HG02852 (cell line): ENCODE measurements around the gene CARMIL1.
"Not testable (repeated sequence)": the region's sequence is repeated elsewhere in the genome, so short reads cannot be mapped to it uniquely, and the experiment has no call there.

Source experiments
- ATAC-seq: cut with Tn5 transposase; IDR thresholded peaks from one replicate; pipeline ENCODE4 v1.9.1; 2021; ENCODE audit warnings: mild to moderate bottlenecking, moderate library complexity; ENCODE audit not compliant: unreplicated experiment

Gene CARMIL1

DNA sequence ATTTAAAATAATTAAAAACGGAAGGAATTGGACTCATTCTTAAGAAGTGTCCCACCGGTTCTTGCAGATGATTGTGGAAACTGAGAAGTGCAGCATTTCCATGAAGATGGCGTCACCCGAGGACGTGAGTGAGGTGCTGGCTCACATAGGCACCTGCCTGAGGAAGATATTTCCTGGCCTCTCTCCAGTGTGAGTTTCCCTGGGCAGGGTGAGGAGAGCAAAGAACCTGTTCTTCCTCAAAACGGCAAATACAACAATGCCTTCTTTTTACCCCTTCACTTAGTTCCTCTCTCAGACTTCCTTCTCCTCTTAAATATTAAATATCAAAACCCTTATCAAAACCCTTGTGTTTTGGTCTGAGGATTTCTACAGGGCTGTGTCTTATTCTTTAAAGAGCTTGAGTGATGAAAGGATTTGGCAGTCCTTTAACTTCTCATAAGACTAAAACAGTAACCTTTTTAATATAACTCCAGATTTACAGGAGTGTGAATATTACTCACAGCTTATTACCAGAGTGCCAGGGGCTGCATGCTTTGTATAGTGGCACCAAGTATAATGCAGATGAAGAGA, 156.3 kb downstream of the CARMIL1 start:
- no peak for ATAC-seq

DNA sequence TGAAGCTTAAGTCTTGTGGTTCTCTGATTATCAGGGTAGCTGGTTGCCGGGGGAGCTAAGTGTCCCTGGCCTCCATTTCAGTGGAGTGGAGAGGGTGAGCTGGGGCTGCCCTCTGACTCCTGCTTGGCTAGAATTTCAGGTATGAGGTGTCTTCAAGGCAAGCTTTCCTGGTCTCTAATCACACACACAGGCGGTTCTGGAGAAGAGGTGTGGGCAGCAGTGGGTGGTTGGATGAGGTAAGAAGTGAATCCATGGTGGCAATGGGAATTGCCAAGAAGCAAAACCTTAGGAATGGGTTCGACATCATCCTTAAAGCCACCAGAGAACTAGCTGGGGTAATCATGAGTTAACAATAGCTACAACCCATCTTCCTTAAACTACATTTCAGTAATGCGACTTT, 157.6 kb downstream of the CARMIL1 start:
- no peak for ATAC-seq

DNA sequence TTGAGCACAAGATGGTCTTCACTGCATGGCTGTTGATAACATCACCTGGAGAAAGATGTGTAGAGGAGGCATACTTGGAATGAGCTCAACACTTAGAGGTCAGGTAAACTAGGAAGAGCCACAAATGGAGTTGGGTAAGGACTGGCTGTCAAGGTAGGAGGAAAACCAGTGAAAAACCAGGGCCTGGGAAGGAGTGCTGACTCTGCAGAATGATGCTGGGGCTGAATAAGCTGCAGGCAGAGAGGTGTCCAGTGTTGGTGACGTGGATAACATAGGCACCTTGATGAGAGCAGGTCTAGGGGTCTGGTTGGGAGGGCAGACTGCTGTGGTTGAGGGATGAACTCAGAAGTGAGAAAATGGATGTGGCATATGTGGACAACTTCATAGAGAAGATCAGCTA, 160.2 kb downstream of the CARMIL1 start:
- ATAC-seq, result no peak

DNA sequence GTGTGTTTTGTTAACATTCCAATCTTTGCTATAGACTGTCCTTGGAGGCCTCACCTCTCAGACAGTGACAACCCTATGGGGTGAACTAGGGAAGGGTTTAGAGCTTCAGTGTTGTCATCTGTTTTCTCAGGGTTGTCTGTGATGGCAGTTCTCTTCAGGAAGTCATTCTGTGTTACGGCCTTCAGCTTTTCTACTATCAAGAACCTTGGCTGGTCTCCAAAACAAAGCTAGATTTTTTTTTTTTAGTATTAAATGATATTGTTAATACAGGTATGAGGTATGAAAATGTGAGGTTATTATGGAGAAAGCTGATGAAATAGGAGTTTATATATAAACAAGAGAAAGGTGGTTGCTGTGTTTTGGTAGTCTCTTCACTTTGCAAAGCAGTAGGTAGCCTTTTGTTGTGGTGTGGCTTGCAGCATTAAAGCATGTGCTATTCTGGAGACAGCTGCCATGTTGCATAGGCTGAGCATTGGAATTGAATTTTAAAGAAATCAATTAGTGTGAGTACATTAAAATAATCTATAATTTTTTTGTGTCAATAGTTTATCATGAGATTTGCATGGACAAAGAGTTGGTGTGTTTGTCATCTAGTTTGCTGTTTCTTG, 162.6 kb downstream of the CARMIL1 start:
- ATAC-seq, result no peak

DNA sequence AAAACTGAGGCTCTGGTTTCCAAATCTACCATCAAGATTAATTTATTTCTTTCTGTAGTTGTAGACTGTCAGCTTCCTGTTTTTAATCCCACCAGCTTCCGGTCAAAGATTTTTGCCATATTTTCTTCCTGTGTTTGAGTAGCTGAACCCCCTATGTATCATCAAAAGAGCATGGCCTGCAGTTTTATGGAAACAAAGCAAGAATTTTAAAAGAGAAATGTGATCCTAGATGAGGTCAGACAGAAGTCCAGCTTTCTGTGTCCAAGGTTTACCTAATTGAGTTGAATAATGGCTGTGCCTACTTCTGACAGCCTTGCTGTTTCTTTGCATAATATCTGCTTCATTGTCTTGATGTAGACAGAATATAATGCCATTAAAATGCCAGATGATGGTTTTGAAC, 163.7 kb downstream of the CARMIL1 start:
- no peak for ATAC-seq

DNA sequence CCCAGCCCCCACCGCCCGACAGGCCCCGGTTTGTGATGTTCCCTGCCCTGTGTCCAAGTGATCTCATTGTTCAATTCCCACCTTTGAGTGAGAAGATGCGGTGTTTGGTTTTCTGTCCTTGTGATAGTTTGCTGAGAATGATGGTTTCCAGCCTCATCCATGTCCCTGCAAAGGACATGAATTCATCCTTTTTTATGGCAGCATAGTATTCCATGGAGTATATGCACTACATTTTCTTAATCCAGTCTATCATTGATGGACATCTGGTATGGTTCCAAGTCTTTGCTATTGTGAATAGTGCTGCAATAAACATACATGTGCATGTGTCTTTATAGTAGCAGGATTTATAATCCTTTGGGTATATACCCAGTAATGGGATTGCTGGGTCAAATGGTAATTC, 165.3 kb downstream of the CARMIL1 start:
- not testable (repeated sequence) for ATAC-seq

DNA sequence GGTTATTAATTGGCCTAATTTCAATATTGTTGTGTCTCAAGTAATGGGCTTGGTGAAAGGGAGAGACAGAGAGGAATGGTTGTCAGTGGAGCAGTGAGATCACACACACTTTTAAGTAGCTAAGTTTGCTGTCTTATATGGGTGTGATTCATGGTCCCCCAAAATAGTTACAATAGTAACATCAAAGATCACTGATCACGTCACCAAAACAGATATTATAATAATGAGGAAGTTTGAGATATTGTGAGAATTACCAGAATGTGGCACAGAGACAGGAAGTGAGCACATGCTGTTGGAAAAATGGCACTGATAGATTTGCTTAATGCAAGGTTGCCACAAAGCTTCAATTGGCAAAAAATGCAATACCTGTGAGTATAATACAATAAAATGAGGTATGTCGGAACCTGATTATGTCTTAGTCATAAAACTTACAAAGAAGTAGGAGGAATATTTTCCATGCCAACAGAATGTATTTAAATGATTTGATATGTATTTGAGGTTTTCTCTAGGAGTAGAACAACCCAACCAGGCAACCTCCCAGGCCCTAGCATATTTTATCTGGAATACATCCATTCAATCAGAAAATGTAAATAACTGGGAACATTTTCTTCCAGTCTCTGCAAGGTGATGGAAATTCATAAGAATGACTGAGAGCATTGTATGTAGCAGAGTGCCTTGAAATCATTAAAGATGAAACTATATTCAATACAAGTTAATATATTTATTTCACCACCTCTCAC, 167.8 kb downstream of the CARMIL1 start:
- no peak for ATAC-seq

DNA sequence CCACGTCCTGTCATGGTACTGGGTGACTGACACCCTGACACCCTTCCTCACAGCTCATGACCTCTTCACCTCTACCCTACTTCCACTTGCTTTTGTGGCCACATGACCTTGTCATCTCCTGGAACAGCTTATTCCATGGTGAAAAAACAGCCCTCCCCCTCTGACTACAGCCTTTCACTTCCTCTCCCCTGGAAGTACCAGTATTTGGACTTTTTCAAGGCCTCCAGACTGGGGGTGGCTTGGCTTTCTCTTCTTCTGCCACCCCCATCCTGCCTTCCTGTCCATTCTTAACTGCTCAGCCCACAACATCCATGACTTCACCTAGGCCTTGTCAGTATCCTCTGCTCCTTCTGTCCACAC, 168.4 kb downstream of the CARMIL1 start:
- no peak for ATAC-seq

DNA sequence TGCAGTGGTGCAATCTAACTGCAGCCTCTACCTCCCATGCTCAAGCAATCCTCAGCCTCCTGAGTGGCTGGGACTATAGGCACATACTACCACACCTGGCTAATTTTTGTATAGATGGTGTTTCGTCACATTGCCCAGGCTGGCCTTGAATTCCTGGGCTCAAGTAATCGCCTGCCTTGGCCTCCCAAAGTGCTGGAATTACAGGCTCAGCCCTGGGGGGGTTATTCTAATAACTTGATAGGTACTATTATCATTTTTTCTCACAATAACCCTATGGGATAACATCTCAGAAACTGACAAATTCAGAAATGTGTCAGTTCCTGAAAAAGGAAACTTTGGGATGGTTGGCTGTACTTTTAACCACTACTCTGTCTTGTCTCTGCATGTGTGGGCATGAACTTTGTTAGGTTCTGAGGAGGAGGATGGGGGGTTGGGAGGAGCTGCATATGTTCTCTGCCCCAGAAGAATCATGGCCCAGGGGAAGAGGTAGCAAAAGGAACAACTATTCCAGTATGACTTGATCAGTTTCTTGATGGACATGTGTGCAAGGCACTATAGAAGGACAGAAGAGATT, 169.9 kb downstream of the CARMIL1 start:
- ATAC-seq, result no peak

DNA sequence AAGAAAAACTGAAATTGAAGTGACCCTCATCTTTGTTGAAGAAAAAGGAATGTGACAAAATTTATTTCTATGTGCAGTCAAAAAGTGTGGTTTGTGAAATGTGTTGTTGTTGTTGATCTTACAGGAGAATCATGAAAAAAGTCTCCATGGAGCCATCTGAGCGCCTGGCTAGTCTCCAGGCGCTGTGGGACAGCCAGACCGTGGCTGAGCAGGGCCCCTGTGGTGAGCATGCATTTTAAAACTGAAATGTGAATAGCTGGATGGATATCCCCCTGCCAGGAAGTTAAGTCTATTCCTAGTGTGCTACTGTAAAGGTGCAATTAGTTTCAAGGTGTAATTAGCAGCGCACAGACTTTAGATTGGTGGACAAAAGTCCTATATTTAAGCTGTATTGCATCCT, 170.6 kb downstream of the CARMIL1 start:
- no peak for ATAC-seq

DNA sequence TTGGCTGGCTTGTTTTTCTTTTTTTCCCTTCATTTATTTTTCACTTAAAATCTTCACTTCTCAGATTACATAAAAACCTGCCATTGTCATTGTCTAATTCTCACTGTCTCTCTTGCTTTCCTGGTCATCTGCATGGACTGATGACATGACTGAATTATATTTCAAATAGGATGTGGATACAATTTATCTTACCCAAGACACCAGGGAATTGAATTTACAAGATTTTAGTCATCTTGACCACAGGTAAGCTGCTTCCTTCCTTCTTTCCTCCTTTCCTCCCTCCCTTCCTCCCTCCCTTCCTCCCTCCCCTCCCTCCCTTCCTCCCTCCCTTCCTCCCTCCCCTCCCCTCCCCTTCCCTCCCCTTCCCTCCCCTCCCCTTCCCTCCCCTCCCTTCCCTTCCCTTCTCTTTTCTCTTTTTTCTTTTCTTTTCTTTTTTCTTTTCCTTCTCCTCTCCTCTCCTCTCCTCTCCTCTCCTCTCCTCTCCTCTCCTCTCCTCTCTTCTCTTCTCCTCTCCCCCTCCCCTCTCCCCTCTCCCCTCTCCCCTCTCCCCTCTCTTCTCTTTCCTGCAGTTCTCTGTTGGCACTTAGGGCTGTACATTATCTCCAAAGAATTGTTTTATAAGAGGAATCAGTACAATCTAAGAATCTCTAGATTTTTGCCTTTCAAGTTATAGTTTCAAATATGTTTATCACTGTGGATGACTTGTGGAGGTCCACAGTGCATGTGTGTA, 171.5 kb downstream of the CARMIL1 start:
- ATAC-seq, result no peak

DNA sequence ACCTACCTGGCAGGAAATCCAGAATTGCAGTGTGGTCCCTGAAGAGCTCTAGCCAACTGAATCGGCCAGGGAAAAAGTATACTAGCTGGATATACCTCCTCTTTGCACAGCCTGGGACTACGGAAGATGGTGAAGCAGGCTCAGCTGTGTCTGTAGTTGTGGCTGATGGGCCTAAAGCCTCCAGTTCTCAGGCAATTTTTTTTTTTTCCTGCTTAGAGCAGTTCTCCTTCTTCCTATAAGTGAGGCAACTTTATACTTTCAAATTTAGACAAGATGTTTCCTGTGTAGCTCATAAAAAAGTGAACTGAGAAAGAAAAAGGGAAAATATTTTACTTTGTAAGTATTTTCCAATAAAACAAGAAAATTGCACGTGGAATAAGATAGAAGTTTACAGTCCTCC, 172.9 kb downstream of the CARMIL1 start:
- no peak for ATAC-seq

DNA sequence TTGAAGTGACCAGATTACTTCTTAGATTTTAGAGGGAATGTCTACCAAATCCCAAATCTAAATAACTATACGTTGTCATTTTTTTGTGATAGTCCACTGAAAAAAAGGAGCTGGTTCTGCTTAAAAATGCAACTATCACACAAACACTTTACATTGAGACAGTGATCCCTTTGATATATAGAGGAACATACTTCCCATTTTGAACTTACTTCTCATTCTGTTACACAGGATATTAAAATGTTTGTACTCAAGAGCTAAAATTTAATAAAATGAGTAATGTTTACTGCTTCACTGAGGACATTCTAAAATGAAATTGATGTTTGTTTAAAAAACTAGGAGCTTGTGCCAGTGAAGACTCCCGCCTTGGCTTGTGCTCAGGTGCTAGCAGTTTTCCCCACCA, 174.1 kb downstream of the CARMIL1 start:
- no peak for ATAC-seq

DNA sequence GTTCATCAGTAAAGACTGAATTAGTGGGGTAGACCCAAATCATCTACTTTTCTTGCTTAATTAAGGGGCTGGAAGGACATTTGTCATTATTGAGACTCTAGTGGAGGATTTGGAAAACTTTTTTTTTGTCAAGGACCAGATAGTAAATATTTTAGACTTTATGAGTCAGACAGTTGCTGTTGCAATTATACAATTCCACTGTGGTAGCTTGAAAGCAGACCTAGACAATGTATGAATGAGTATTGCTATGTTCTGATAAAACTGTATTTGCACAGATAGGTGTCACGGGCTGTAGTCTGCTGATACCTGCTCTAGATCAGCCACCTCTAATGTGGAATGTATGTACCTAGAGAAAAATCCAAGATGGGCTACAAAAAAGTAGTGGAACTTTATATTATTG, 175.0 kb downstream of the CARMIL1 start:
- ATAC-seq, result no peak

DNA sequence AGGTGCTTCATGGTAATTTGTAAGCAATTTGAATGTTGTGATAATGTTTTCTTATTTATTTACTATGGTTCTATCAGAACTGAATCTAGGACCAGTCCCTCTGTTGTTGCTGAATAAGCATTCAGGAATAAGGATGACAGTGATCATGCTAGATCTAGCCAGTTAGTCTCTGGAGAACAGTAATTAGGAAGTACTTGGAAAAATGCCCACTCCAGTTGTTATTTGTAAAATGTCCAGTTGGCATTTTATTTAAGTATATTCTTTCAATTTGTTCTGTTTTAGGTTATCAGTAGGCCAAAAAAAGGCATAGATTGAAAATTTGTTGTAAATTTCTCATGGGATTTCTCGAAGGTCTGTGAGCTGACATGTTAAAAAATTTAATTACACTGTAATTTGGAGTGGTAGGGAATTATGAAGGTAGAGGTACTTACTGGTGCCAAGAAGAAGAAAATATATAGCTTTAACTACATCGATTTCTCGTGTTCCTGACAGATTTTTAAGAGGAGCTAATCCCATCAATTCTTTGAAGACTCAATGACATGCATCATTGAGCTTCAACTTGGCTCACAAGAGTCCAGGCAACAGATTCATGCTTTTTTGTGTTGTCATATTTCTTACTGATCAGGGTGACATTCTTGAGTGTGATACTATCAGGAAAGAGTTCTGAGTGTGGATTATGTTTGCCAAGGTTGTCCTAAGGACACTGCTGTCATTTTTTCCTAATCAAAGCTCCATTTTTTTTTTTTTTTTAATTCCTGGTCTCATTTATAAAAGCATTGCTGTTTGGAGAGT, 177.3 kb downstream of the CARMIL1 start:
- no peak for ATAC-seq

DNA sequence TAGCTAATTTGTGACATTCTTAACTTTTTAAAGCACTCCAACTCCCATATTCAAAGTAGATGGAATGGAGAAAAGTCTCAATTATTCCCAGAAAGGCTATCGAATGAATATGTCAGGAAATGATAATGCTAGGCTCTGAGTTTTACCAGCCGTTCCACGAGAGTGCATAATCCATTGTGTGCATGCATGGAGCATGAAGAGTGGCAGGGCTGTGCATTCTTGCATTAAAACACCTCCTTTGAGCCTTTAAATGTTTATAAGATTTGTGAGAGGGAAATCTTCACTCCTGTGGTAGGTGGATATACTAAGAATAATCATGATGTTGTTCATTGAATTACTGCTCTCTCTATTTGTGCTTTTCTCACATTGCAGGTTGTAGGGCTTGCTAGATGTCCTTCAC, 178.3 kb downstream of the CARMIL1 start:
- ATAC-seq, result no peak

DNA sequence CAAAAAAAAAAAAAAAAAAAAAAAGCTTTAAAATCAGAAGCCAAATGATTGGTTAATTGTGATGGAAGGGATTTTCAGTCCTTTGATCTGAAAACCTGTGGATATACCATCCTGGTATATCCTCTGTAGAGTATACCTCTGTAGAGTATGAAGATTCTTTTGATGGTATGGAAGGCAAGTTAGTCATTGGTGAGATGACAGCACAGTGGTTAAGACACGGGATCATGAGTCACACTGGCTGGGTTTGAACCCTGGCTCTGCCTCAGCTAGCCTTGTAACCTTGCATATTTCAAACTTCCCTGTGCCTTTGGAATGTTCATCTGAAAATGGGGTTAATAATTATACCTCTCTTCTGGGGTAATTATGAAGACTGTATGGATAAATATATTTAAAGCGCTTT, 179.3 kb downstream of the CARMIL1 start:
- ATAC-seq, result no peak

DNA sequence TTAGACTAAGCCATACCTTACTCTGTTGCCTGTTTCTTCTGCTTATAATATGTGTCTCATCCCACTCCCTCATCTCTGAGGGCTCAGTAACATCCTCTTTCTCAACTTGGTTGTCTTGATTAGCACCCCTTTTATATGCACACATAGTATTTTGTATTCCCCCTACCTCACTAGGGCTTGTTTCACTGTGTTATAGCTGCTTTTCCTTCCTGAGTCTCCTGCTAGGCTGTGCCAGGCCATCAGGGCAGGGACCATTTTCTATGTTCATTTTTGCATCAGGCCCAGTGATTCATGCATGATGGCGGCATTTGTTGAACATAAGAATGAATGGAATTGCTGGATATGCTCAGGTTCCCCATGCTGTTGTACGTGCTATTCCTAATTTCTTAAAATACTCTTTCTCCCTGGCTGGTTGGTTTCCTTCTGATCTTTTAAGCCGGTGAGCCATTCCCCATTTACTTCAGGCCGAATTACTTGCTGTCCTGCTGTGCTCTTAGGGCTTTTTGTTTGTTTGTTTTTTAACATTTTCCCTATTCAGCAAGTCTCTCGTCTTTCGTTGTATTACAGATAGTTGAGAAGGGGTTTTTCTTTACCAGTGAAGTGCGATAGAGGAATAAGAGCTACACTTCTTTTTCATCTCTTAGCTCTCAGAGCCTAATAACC, 183.2 kb downstream of the CARMIL1 start:
- no peak for ATAC-seq

DNA sequence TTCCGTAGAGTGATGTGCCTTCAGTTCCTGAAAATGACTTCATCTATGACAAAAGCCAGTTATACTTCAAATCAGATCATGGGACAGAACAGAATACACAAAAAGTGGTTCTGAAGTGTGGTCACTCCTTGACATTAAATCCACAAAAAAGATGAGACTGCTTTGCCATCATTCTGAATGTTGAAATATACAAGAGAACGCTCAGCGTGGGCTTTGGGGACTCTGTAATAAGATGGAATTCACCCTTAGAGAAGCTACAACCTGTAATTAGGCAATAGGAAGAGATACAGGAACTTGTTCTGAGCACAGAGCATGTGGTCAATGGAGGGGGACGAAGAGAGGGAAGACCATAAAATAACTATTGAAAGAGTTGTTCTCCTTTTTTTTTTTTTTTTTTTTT, 184.3 kb downstream of the CARMIL1 start:
- ATAC-seq, result no peak

DNA sequence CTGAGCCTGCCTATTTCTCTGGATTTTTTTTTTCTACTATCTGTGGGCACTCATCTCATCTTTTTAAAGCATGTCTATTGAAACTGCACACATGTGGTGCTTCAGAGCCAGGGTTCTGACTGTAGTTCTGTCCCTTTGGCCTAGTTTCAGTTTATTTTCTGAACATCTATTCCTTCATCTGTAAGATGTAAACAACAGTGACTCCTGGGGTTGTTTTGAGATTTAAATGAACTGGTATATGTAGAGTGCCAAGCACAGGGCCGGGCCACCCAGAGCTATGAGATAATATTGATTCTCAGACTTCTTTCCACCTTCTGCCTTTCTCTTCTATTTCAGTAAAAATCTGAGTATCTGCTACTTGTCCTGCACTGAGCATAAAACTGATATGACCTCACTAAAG, 185.1 kb downstream of the CARMIL1 start:
- no peak for ATAC-seq
